Vagina (tissue), 2 donors: Measurements from ENCODE around the gene LDLRAD4. TPM values are rescaled to one million over a fixed set of nuclear protein-coding genes. Genes with fewer than 3 reads are reported as not detected.

ENCODE experiments used
- DNase-seq, 2 donors: peaks; one replicate each; pipeline ENCODE4 v3.0.0-alpha.2; 2017; ENCODE audit errors: extremely low spot score in 2 of 2
- H3K27ac ChIP-seq: fragments of 200-600 bp; sonication (generic); one replicate; pipeline ENCODE4 v1.5.1; 2019
- H3K27me3 ChIP-seq: fragments of 200-600 bp; sonication (generic); one replicate; pipeline ENCODE4 v1.5.1; 2019
- H3K36me3 ChIP-seq, 2 donors: fragments of 200-600 bp; sonication (generic); one replicate each; pipeline ENCODE4 v1.5.1; 2017 to 2019
- H3K4me1 ChIP-seq: fragments of 200-600 bp; sonication (generic); one replicate; pipeline ENCODE4 v1.5.1; 2019
- H3K4me3 ChIP-seq, 2 donors: fragments of 200-600 bp; sonication (generic); 1 replicate in 1 of 2; 2 replicates in 1 of 2; pipeline ENCODE4 v1.5.1; 2016 to 2019
- H3K9me3 ChIP-seq: fragments of 200-600 bp; sonication (generic); one replicate; pipeline ENCODE4 v1.5.1; 2019
- CTCF ChIP-seq, 3 experiments: fragments of 450-650 bp in 2 of 3; fragments of 200-600 bp in 1 of 3; sonication (generic) in 1 of 3; IDR thresholded peaks; one replicate each; pipeline ENCODE4 v1.5.1; 2017 to 2019; ENCODE audit warnings: antibody characterized with exemption in 3 of 3, mild to moderate bottlenecking in 2 of 3, moderate library complexity in 2 of 3
- POLR2A ChIP-seq, 2 donors: fragments of 450-650 bp; IDR thresholded peaks; one replicate each; pipeline ENCODE4 v1.6.1; 2017; ENCODE audit warnings: antibody characterized with exemption in 2 of 2, mild to moderate bottlenecking in 2 of 2, moderate library complexity in 2 of 2
- POLR2AphosphoS5 ChIP-seq, 2 donors: sonication (generic); formaldehyde crosslinking; IDR thresholded peaks; one replicate each; pipeline ENCODE4 v1.9.0; 2017; ENCODE audit warnings: antibody characterized with exemption in 2 of 2, mild to moderate bottlenecking in 2 of 2, low read depth in 1 of 2; ENCODE audit not compliant: insufficient read depth in 1 of 2
- intact Hi-C: fragments of 100-400 bp; cut with DNase I; formaldehyde crosslinking; loops from one replicate; pipeline ENCODE4 v1.15.1; 2023
- total RNA-seq: library from RNA; depleted of rRNA; stranded (reverse); fragments of >200 nt; gene quantifications from one replicate; pipeline ENCODE4 v1.2.3, GENCODE V29; 2016

LDLRAD4 gene
- total RNA-seq, 1 donor from 2014 or later, result 24.3 TPM

- Histone ChIP-seq H3K9me3 (no peaks in the 10 kb centered on the region), H3K4me1 (peaks cover 18% of the 10 kb centered on the region), H3K27ac (no peak overlapping the region), H3K36me3 (no peaks in the 10 kb centered on the region), H3K27me3 (no peaks in the 10 kb centered on the region), H3K4me3 (no peak overlapping the region)
- intact Hi-C loops, result no loop called here
- DNase-seq, result no peak
- no peak for TF ChIP-seq POLR2AphosphoS5 (IDR thresholded peaks at IDR 0.05; ENCODE audit: insufficient read depth in 1 of 2, low read depth in 1 of 2)
- TF ChIP-seq POLR2A (IDR thresholded peaks at IDR 0.05), result no peak
- no peak for TF ChIP-seq CTCF (IDR thresholded peaks at IDR 0.05)
These were observed 258.7 kb downstream of the LDLRAD4 start for GRCh38 chr18:13477147-13477683.

GRCh38 chr18:13480571-13481255 is 262.2 kb downstream of the LDLRAD4 start:
- H3K4me1 ChIP-seq, result peaks cover 18% of the 10 kb centered on the region
- no peak for DNase-seq
- H3K27ac ChIP-seq, result no peak overlapping the region
- intact Hi-C loops, result no loop called here
- no peaks in the 10 kb centered on the region for H3K27me3 ChIP-seq
- no peak for TF ChIP-seq CTCF (IDR thresholded peaks at IDR 0.05)
- no peak for TF ChIP-seq POLR2AphosphoS5 (IDR thresholded peaks at IDR 0.05; ENCODE audit: insufficient read depth in 1 of 2, low read depth in 1 of 2)
- TF ChIP-seq POLR2A (IDR thresholded peaks at IDR 0.05), result no peak
- no peak overlapping the region for H3K4me3 ChIP-seq
- H3K36me3 ChIP-seq, result no peaks in the 10 kb centered on the region
- no peaks in the 10 kb centered on the region for H3K9me3 ChIP-seq

GRCh38 chr18:13481331-13481730 is 262.8 kb downstream of the LDLRAD4 start:
- Histone ChIP-seq H3K9me3 (no peaks in the 10 kb centered on the region), H3K27me3 (no peaks in the 10 kb centered on the region), H3K27ac (no peak overlapping the region), H3K4me1 (peaks cover 18% of the 10 kb centered on the region), H3K4me3 (no peak overlapping the region), H3K36me3 (no peaks in the 10 kb centered on the region)
- TF ChIP-seq POLR2A (IDR thresholded peaks at IDR 0.05) (no peak), CTCF (IDR thresholded peaks at IDR 0.05) (no peak), POLR2AphosphoS5 (IDR thresholded peaks at IDR 0.05; ENCODE audit: insufficient read depth in 1 of 2, low read depth in 1 of 2) (no peak)
- intact Hi-C loops, result no loop called here
- no peak for DNase-seq

- Histone ChIP-seq H3K9me3 (no peaks in the 10 kb centered on the region), H3K4me3 (no peak overlapping the region), H3K27ac (no peak overlapping the region), H3K36me3 (no peaks in the 10 kb centered on the region), H3K4me1 (peaks cover 18% of the 10 kb centered on the region), H3K27me3 (no peaks in the 10 kb centered on the region)
- intact Hi-C loops, result no loop called here
- no peak for DNase-seq
- TF ChIP-seq POLR2A (IDR thresholded peaks at IDR 0.05) (no peak), POLR2AphosphoS5 (IDR thresholded peaks at IDR 0.05; ENCODE audit: insufficient read depth in 1 of 2, low read depth in 1 of 2) (no peak), CTCF (IDR thresholded peaks at IDR 0.05) (no peak)
These were observed 263.5 kb downstream of the LDLRAD4 start for GRCh38 chr18:13481820-13482617.

- H3K4me1 ChIP-seq, result peaks cover 18% of the 10 kb centered on the region
- intact Hi-C loops, result no loop called here
- H3K4me3 ChIP-seq, result no peak overlapping the region
- H3K27me3 ChIP-seq, result no peaks in the 10 kb centered on the region
- H3K9me3 ChIP-seq, result no peaks in the 10 kb centered on the region
- TF ChIP-seq POLR2AphosphoS5 (IDR thresholded peaks at IDR 0.05; ENCODE audit: insufficient read depth in 1 of 2, low read depth in 1 of 2) (no peak), POLR2A (IDR thresholded peaks at IDR 0.05) (no peak), CTCF (IDR thresholded peaks at IDR 0.05) (no peak)
- no peak for DNase-seq
- H3K36me3 ChIP-seq, result no peaks in the 10 kb centered on the region
- H3K27ac ChIP-seq, result no peak overlapping the region
These were observed 264.0 kb downstream of the LDLRAD4 start for GRCh38 chr18:13482618-13482945.
